Measurements from ENCODE around the gene SMYD2.

SMYD2 gene

DNA sequence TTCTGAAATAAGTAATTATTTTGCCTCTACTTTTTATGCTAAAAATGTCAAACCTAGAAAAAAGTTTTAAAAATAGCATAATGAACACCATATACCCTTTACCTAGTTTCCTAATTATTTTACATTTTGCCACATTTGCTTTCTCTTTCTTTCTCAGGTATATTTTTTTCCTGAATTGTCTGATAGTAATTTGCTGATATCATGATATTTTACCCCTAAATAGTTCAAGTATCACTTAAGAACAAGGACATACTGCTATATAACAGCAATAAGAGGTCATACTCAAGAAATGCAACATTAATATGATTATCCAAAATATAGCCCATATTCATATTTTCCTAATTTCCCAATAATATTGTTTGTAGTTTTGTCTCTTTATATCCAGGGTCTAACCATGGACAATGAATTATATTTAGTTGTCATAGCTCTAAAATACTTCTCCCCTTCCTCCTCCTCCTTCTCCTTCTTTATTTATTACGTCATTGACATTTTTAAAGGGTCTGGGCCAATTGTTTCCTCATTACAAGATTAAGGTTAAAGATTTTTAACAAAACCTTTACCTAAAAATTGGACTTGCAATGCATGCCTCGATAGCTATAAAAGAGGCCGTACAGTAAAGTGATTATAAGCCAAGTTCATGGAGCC is 20.3 kb upstream of the SMYD2 start:
- TF ChIP-seq GATA2 (IDR thresholded peaks at IDR 0.05; ENCODE audit: low read depth, low read length) (no peak), GATA3 (IDR thresholded peaks at IDR 0.05; ENCODE audit: low read depth, low read length) (no peak)

DNA sequence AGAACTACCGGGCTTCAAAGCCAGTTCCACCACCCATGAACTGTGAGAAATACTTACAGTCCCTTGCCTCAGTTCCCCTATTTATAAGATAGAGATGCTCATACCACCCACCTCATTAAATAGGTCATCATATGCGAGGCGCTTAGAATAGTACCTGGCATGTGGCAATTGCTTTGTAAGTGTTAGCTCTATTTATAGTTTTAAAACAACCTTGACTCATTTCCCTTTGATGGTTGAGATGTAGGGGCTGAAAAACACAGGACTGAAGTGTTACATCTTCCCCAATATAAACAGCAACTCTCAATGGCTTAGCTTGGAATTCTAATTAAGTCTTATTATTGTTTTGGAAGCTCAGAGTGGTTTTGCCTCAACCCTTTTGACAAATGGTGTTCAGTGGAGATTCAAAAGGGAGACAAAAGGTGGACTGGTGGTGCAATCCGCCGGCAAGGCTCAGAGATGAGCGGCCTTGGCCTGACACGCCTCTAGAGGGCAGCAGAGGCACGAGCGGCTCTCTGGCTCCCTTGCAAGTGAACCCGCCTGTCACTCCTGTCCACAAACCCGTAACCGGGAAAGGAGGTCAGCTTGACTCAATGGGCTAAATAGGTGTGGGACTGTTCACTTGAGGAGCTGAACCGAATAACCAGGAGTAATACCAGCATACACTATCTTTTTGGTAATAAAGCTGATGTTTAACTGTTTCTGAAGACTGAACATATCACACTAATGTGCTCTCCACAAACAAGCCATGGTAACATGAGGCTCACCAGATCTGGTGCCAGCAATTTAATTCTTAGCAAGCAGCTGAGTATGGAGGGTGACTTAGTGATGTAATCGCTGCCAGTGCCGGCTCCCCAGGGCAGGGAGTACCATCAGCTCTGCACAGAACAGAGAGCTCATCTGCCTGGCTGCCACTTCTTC is 19.5 kb upstream of the SMYD2 start:
- TF ChIP-seq GATA2 (IDR thresholded peaks at IDR 0.05; ENCODE audit: low read depth, low read length) (peak; percentile 47; the same call in 1 of the 2 replicates), GATA3 (IDR thresholded peaks at IDR 0.05; ENCODE audit: low read depth, low read length) (no peak)

DNA sequence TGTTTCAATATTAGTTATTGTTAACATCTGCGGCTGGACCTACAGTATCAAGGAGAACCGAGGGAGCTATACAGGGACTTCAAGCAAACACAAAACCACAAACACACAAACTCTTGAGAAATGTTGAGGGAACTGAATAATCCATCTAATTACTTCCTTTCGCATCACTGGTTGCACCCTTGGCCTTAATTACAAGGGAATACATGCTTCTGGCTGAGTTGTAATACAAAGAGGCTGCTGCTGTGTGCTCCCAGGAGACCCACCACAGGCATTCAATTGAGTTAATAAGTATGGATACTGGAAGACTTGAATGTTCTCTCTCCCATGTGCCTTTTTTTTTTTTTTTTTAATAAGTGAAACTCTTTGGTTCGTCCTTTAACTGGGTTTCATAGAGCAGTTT is 16.8 kb upstream of the SMYD2 start:
- TF ChIP-seq GATA2 (IDR thresholded peaks at IDR 0.05; ENCODE audit: low read depth, low read length) (no peak), GATA3 (IDR thresholded peaks at IDR 0.05; ENCODE audit: low read depth, low read length) (no peak)

DNA sequence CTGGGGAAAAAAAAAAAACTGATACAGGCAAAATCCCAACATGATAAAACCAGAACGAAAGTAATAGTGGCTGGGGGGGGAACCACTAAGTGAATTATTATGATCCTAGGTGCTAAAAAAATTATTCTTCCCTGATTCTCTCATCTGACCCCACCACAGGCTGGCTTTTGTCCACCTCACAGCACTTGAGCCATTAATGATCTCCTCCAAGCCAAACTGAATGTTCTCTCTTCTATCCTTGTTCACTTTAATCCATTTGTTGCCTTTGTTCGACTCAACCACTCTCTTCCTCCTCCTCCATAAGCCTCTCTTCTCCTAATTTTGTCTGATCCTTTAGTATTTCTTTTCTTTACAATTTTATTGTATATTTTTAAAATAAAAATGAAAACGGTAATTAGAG is 16.0 kb upstream of the SMYD2 start:
- TF ChIP-seq GATA3 (IDR thresholded peaks at IDR 0.05; ENCODE audit: low read depth, low read length), result no peak
- no peak for TF ChIP-seq GATA2 (IDR thresholded peaks at IDR 0.05; ENCODE audit: low read depth, low read length)

DNA sequence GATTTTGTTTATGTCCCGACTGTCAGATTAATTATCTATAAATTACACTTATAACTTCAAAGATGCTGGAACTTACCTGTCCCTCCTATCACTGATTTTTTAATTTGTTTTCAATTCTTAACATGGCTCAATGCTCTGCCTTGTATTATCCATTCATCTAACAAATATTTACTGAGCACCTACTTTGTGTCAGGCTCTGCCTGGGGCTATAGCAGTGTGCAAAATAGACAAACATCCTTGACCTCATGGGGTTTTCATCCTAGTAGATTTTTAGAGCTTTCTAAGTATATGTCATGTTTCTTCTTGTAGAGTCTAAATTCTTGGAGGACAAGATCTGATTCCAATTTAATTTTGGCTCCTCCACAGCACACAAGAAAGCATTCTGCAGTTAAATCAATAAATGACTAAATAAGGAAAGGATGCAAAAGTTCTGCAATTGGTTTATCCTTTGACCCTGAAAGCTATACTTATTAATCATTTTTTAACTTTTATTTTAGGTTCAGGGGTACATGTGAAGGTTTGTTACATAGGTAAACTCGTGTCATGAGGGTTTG is 10.8 kb upstream of the SMYD2 start:
- TF ChIP-seq GATA2 (IDR thresholded peaks at IDR 0.05; ENCODE audit: low read depth, low read length), result no peak
- no peak for TF ChIP-seq GATA3 (IDR thresholded peaks at IDR 0.05; ENCODE audit: low read depth, low read length)

DNA sequence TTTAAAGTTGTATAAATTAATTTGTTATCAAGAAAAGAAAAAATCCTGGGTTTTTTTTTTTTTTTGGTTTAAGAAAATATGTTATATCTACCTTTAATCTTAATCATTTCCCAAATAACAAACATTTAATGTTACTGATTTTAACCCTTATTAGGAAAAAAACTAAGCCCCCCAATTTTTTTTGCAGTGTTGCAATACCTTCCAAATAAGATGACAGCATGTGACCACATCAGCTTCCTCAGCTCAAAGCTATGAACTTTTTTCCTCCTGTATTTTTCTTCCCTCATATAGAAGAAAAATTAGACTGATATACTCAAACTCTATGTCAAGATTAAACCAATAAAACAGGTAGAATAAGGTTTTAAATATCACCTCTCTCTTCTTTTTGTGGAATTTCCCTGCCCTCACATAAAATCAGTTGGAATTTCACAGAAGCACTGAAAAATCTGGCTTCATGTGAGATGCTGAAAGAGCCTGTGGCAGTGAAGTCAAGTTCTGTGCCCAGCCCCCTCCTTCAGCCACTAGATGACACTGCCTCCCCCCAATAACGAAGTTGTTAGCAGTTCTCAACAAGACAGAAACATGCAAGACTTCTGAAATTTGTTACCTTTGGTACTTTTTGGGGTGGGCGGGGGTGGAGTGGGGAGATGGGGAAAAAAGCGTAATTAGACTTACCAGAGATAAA is 9.6 kb upstream of the SMYD2 start:
- TF ChIP-seq GATA2 (IDR thresholded peaks at IDR 0.05; ENCODE audit: low read depth, low read length), result no peak
- TF ChIP-seq GATA3 (IDR thresholded peaks at IDR 0.05; ENCODE audit: low read depth, low read length), result no peak

DNA sequence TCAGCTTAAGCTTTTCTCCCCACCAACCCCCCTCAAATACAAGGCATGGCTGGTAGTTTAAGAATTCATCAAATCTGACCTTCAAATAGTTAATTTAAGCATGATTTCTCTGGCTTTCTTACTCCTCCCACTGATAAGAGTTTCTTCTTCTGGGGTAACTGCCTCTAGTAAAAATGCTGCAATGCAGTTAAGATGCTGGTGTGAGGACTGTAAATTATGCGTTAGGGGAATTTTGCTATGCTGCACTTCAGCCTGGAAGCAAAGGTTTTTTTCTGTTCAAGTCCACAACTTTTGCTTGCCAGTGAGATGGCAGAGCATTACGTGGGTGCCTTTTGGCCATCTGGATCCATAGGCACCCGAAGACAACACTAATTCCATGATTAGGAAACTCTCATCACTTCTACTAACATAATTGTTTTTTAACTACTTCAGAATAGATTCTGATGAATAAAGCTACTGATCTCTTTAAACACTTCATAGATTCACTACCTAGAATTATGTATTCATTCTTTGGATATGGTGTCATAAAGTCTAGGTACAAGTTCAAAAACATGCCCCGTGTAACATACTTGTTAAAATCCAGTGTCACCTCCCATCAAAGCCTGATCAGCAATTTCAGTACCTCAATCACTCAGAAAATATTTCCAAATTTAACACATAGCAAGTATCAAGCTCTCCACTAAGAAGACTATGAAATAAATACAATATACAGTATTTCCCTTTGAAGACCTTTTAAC is 8.8 kb upstream of the SMYD2 start:
- TF ChIP-seq GATA3 (IDR thresholded peaks at IDR 0.05; ENCODE audit: low read depth, low read length) (no peak), GATA2 (IDR thresholded peaks at IDR 0.05; ENCODE audit: low read depth, low read length) (no peak)

DNA sequence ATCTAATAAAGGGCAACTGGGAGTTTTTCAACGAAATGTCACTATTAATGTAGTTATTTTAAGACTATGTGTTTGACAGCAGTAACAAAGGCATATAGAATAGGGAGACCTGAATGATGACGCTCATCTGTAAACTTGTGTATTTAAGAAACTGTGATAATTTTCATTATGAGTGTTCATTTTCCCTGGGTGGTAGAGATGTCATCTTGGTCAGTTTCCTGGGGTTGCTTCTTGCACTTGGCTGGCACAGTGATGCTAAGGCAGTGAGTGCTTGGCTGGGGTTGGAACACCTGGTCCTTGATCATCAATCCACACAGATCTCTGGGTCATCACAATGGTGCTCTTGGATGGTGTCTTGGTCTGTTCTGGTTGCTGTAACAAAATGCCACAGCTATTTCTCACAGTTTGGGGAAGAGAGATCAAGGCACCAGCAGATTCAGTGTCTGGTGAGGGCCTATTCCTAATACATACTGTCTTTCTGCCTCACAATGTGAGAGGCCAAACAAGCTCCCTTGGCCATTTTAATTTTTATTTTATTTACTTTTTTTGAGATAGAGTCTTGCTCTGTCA is 7.9 kb upstream of the SMYD2 start:
- no peak for TF ChIP-seq GATA2 (IDR thresholded peaks at IDR 0.05; ENCODE audit: low read depth, low read length)
- no peak for TF ChIP-seq GATA3 (IDR thresholded peaks at IDR 0.05; ENCODE audit: low read depth, low read length)

DNA sequence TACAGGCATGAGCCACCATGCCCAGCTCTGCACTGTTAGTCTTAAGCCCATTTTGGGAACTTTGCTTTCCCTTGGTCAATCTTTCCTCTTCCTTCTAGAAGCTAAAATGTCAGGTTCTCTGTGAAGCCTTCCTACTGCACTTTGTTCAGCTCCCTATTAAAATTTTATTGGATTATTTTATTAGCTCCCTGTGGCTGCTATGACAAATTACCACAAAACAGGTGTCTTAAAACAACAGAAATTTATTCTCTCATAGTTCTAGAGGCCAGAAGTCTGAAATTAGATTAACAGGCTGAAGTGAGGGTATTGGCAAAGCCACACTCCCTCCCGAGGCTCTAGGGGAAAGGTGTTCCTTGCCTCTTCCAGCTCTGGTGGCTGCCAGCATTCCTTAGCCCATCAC is 4.2 kb upstream of the SMYD2 start:
- no peak for TF ChIP-seq GATA3 (IDR thresholded peaks at IDR 0.05; ENCODE audit: low read depth, low read length)
- TF ChIP-seq GATA2 (IDR thresholded peaks at IDR 0.05; ENCODE audit: low read depth, low read length), result no peak

DNA sequence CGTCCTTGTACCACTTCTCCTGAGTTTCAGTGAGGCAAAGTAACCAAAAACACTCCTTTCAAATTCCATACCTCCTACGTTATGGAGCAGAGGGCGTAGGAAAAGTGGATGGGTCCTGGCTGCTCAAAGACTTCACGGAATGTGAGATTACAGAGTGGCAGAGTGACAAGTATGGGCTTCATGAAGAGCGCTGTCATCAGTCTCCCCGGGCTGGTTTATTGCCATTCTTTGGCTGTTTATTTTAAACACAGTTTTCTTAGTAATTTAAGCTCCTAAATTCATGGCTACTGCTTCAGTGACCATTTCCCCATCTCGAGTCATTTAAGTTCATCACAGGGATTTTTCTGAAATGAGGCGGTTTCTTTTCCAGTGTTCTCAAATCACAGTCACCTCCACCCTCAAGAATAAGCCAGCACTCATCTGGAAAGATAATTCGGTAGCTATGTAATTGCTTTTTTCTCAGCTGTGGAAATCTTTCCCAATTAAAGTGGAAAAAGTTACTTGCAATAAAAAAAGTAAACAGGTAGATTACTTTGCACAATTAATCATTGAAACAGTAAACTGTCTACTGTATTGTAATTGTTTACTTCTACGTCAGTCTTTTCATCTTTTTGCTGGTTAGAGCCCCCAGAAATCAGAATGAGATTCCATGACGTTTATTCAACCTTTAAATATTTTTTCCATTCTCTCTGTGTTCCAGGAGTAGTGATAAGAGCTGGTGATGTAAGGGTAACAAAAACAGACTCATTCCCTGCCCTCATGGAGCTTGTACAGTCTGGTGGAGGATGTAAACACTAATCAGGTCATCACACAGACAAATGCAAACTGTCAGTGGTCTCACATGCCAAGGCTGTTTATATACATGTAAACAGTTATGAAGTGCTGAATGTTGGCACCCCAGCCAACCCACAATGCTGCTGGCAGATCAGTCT is 3.0 kb upstream of the SMYD2 start:
- TF ChIP-seq GATA2 (IDR thresholded peaks at IDR 0.05; ENCODE audit: low read depth, low read length), result no peak
- no peak for TF ChIP-seq GATA3 (IDR thresholded peaks at IDR 0.05; ENCODE audit: low read depth, low read length)

DNA sequence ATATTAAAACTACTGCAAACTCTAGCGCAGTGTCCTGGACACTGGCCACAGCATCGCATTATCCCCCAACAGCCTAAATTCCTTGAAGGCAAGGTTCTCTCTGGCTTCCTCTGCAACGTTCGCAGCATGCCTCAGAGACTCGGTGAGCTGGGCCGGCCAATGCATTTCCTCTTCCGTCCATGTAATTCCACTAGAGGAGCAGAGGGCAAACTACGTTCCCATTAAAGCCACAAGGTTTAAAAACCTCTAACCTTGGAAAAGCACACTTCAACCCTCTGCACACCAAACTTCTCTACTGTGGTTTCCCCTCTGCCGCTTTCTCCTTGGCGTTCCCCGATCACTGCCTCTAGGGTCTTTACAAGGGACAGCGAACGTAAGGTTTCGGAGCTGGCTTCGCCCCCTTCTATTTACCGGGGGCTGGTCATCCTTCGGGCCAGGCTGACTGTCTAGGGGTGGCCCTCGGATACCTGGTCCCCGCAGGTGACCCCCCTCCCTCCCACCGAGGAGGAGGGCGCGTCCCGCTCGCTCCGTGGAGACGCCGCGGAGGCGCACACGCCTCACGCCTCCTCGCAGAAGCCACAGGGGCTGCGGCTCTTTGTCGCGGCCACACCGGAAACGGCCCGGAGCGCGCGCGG is 456 bp upstream of the SMYD2 start:
- TF ChIP-seq GATA2 (IDR thresholded peaks at IDR 0.05; ENCODE audit: low read depth, low read length), result no peak
- no peak for TF ChIP-seq GATA3 (IDR thresholded peaks at IDR 0.05; ENCODE audit: low read depth, low read length)
